ENCODE results near the gene ERRFI1. TPM values are rescaled to one million over a fixed set of nuclear protein-coding genes. Genes with fewer than 3 reads are reported as not detected.
"Not testable (repeated sequence)": the region's sequence is repeated elsewhere in the genome, so short reads cannot be mapped to it uniquely, and the experiment has no call there.

Gene ERRFI1
- total and polyA plus RNA-seq, 4 donors, result 60.7 to 424 (median 106) TPM

DNA sequence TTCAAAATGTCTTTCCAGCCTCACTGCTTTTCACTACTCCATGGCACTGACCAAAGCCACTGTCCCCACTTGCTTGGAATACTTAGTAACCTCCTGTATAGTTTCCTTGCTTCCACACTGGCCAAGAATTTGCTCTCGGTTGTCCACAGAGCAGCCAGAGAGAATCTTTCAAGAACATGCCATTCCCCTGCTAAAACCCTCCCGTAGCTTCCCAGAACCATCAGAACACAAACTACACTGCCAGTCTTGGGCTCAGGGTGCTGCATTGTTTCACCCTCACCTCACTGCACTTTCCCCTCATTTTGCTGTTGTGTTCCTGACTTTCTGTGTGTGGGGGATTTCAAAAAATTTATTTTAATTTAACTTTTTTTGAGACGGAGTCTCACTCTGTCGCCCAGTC, 25.5 kb upstream of the ERRFI1 start:
- DNase-seq (ENCODE audit: low spot score), result no peak
- Histone ChIP-seq H3K27me3 (ENCODE audit: control insufficient read depth in 4 of 4, insufficient read depth in 4 of 4, low read length in 3 of 4) (no peaks in the 10 kb centered on the region), H3K4me3 (ENCODE audit: low read depth in 1 of 3, low read length in 3 of 3) (no peak overlapping the region), H3K27ac (ENCODE audit: low read depth in 1 of 2, low read length in 2 of 2) (no peak overlapping the region), H3K9ac (ENCODE audit: low read depth in 1 of 2, low read length in 2 of 2) (no peak overlapping the region), H3K9me3 (ENCODE audit: control insufficient read depth in 4 of 4, low read length in 3 of 4) (no peaks in the 10 kb centered on the region), H3K4me1 (ENCODE audit: control insufficient read depth in 4 of 4, insufficient read depth in 4 of 4, low read length in 3 of 4) (no peaks in the 10 kb centered on the region), H3K36me3 (ENCODE audit: control insufficient read depth in 4 of 4, insufficient read depth in 3 of 4, low read depth in 1 of 4, low read length in 3 of 4) (no peaks in the 10 kb centered on the region)
- TF ChIP-seq, protein P1, sequence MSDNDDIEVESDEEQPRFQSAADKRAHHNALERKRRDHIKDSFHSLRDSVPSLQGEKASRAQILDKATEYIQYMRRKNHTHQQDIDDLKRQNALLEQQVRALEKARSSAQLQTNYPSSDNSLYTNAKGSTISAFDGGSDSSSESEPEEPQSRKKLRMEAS (IDR thresholded peaks at IDR 0.05), result no peak
- TF ChIP-seq FOXA2 (IDR thresholded peaks at IDR 0.05), result no peak
- no peak for TF ChIP-seq EGR1 (IDR thresholded peaks at IDR 0.05; ENCODE audit: low read depth in 2 of 2)
- TF ChIP-seq RXRA (IDR thresholded peaks at IDR 0.05), result no peak
- TF ChIP-seq SP1 (IDR thresholded peaks at IDR 0.05), result no peak
- TF ChIP-seq, protein P2, sequence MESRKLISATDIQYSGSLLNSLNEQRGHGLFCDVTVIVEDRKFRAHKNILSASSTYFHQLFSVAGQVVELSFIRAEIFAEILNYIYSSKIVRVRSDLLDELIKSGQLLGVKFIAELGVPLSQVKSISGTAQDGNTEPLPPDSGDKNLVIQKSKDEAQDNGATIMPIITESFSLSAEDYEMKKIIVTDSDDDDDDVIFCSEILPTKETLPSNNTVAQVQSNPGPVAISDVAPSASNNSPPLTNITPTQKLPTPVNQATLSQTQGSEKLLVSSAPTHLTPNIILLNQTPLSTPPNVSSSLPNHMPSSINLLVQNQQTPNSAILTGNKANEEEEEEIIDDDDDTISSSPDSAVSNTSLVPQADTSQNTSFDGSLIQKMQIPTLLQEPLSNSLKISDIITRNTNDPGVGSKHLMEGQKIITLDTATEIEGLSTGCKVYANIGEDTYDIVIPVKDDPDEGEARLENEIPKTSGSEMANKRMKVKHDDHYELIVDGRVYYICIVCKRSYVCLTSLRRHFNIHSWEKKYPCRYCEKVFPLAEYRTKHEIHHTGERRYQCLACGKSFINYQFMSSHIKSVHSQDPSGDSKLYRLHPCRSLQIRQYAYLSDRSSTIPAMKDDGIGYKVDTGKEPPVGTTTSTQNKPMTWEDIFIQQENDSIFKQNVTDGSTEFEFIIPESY (IDR thresholded peaks at IDR 0.05), result no peak
- TF ChIP-seq HNF4A (conservative IDR thresholded peaks at IDR 0.05), result no peak
- 96% methylated on average over 4 of the region's 4 CpGs for WGBS

DNA sequence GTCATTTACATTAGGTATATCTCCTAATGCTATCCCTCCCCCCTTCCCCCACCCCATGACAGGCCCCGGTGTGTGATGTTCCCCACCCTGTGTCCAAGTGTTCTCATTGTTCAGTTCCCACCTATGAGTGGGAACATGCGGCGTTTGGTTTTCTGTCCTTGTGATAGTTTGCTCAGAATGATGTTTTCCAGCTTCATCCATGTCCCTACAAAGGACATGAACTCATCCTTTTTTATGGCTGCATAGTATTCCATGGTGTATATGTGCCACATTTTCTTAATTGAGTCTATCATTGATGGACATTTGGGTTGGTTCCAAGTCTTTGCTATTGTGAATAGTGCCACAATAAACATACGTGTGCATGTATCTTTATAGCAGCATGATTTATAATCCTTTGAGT, 23.1 kb upstream of the ERRFI1 start:
- not testable (repeated sequence) for H3K27me3 ChIP-seq (ENCODE audit: control insufficient read depth in 4 of 4, insufficient read depth in 4 of 4, low read length in 3 of 4); DNase-seq (ENCODE audit: low spot score); H3K4me3 ChIP-seq (ENCODE audit: low read depth in 1 of 3, low read length in 3 of 3); H3K36me3 ChIP-seq (ENCODE audit: control insufficient read depth in 4 of 4, insufficient read depth in 3 of 4, low read depth in 1 of 4, low read length in 3 of 4); H3K27ac ChIP-seq (ENCODE audit: low read depth in 1 of 2, low read length in 2 of 2); H3K9me3 ChIP-seq (ENCODE audit: control insufficient read depth in 4 of 4, low read length in 3 of 4); H3K4me1 ChIP-seq (ENCODE audit: control insufficient read depth in 4 of 4, insufficient read depth in 4 of 4, low read length in 3 of 4); H3K9ac ChIP-seq (ENCODE audit: low read depth in 1 of 2, low read length in 2 of 2)
- 94% methylated on average over 4 of the region's 4 CpGs for WGBS

DNA sequence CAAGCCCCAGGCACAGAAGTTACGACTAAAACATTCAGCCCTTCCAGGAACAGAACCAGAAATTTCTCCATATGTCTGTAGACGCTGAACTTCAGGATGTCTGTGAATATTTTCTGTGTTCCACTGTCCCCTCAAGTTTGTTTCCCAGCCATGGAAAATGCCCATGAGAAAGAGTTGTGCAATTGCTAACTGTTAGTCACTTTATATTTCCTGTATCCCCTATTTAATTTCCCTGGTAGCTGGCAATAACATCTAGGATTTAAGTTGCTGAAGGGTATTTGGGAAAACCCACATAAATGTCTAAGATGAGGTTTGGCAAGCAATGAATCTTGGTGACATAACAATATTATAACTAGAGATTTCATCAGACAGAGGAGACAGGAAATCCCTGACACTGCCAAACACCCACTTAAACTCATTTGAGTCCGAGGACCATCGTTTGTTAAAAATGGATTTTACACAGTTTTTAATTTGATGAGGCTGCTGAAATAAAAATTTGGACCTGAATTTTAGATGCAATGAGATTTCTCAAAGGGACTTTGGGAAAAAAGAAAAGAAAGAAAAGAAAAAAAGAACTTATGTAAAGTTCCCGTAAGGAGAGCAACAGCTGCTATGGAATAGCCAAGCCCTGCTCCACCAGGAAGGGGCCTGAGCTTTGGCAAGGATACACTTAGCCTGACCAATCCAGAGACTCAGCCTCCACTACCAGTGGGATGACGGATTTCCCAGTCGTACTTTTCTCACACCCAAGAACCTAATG, 21.8 kb upstream of the ERRFI1 start:
- no peak for DNase-seq (ENCODE audit: low spot score)
- H3K27ac ChIP-seq (ENCODE audit: low read depth in 1 of 2, low read length in 2 of 2), result peak overlapping the region in 1 of 2 donors; percentile 25

More for the DNA sequence above, 21.8 kb upstream of the ERRFI1 start:
- no peaks in the 10 kb centered on the region for H3K9me3 ChIP-seq (ENCODE audit: control insufficient read depth in 4 of 4, low read length in 3 of 4)
- no peak for TF ChIP-seq FOXA2 (IDR thresholded peaks at IDR 0.05)
- no peak for TF ChIP-seq JUND (IDR thresholded peaks at IDR 0.05)
- TF ChIP-seq HNF4G (IDR thresholded peaks at IDR 0.05), result no peak
- TF ChIP-seq, protein P1 (IDR thresholded peaks at IDR 0.05), result no peak
- no peak for TF ChIP-seq RXRA (IDR thresholded peaks at IDR 0.05)
- TF ChIP-seq YY1 (IDR thresholded peaks at IDR 0.05), result no peak
- TF ChIP-seq, protein P2 (IDR thresholded peaks at IDR 0.05), result no peak
- TF ChIP-seq, protein P3, sequence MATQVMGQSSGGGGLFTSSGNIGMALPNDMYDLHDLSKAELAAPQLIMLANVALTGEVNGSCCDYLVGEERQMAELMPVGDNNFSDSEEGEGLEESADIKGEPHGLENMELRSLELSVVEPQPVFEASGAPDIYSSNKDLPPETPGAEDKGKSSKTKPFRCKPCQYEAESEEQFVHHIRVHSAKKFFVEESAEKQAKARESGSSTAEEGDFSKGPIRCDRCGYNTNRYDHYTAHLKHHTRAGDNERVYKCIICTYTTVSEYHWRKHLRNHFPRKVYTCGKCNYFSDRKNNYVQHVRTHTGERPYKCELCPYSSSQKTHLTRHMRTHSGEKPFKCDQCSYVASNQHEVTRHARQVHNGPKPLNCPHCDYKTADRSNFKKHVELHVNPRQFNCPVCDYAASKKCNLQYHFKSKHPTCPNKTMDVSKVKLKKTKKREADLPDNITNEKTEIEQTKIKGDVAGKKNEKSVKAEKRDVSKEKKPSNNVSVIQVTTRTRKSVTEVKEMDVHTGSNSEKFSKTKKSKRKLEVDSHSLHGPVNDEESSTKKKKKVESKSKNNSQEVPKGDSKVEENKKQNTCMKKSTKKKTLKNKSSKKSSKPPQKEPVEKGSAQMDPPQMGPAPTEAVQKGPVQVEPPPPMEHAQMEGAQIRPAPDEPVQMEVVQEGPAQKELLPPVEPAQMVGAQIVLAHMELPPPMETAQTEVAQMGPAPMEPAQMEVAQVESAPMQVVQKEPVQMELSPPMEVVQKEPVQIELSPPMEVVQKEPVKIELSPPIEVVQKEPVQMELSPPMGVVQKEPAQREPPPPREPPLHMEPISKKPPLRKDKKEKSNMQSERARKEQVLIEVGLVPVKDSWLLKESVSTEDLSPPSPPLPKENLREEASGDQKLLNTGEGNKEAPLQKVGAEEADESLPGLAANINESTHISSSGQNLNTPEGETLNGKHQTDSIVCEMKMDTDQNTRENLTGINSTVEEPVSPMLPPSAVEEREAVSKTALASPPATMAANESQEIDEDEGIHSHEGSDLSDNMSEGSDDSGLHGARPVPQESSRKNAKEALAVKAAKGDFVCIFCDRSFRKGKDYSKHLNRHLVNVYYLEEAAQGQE (IDR thresholded peaks at IDR 0.05), result no peak
- TF ChIP-seq, protein P4, sequence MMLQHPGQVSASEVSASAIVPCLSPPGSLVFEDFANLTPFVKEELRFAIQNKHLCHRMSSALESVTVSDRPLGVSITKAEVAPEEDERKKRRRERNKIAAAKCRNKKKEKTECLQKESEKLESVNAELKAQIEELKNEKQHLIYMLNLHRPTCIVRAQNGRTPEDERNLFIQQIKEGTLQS (IDR thresholded peaks at IDR 0.05), result no peak
- no peak for TF ChIP-seq FOXA1 (IDR thresholded peaks at IDR 0.05)
- TF ChIP-seq TAF1 (conservative IDR thresholded peaks at IDR 0.05), result no peak
- no peaks in the 10 kb centered on the region for H3K27me3 ChIP-seq (ENCODE audit: control insufficient read depth in 4 of 4, insufficient read depth in 4 of 4, low read length in 3 of 4)
- H3K9ac ChIP-seq (ENCODE audit: low read depth in 1 of 2, low read length in 2 of 2), result no peak overlapping the region
- H3K36me3 ChIP-seq (ENCODE audit: control insufficient read depth in 4 of 4, insufficient read depth in 3 of 4, low read depth in 1 of 4, low read length in 3 of 4), result no peaks in the 10 kb centered on the region
- no peaks in the 10 kb centered on the region for H3K4me1 ChIP-seq (ENCODE audit: control insufficient read depth in 4 of 4, insufficient read depth in 4 of 4, low read length in 3 of 4)
- no peak overlapping the region for H3K4me3 ChIP-seq (ENCODE audit: low read depth in 1 of 3, low read length in 3 of 3)
- 78% methylated on average over 7 of the region's 7 CpGs for WGBS

All from liver (tissue), 9 donors.